ENCODE data around the gene SELENOO. TPM values are rescaled to one million over a fixed set of nuclear protein-coding genes. Genes with fewer than 3 reads are reported as not detected.

Gene SELENOO
- total and polyA plus RNA-seq, 9 donors = 10.8 to 21.1 (median 14.3) TPM

DNA sequence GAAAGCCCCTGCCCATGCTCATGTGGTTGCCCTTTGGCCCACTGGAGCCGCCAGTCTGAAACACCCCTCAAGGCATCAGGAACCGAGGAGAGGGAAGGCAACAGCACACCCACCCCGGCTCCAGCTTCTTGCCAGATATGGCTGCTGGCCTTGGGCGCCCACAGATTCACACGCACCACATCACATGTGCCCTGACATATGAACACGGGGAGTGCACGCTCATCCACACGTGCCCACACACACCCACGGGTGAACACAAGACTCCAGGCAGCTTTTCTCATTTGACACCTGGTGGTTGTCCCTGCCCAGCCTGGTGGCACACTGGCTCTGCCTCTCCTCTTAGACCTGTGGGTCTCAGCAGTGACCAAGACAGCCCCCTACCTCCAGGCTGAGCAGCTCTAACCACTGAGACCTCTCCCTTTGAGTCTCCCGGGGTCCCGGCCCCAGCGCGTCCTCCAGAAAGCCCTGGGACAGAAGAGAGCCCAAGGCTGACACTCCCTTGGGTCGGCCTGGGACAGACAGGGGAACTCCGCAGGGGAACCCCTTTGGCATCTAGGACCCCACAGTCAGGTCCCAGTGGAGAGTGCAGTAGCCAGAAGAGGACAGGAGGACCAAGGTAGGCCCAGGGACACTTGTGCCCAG lies 63.4 kb downstream of the SELENOO start:
- no peaks in the 10 kb centered on the region for H3K36me3 ChIP-seq (ENCODE audit: control insufficient read depth, insufficient read depth, low read length)
- H3K4me3 ChIP-seq (ENCODE audit: low read length) = no peak overlapping the region
- no peak overlapping the region for H3K27ac ChIP-seq (ENCODE audit: low read length)
- 76% methylated on average over 13 of the region's 15 CpGs for WGBS (ENCODE audit: insufficient coverage)
- H3K27me3 ChIP-seq (ENCODE audit: control insufficient read depth, insufficient read depth, low read length) = peaks cover 38% of the 10 kb centered on the region
- no peak for DNase-seq
- H3K9me3 ChIP-seq (replicated peaks; ENCODE audit: control insufficient read depth, low read depth, low read length) = no peaks in the 10 kb centered on the region
- H3K4me1 ChIP-seq (ENCODE audit: control insufficient read depth, insufficient read depth, low read length) = peaks cover 48% of the 10 kb centered on the region

DNA sequence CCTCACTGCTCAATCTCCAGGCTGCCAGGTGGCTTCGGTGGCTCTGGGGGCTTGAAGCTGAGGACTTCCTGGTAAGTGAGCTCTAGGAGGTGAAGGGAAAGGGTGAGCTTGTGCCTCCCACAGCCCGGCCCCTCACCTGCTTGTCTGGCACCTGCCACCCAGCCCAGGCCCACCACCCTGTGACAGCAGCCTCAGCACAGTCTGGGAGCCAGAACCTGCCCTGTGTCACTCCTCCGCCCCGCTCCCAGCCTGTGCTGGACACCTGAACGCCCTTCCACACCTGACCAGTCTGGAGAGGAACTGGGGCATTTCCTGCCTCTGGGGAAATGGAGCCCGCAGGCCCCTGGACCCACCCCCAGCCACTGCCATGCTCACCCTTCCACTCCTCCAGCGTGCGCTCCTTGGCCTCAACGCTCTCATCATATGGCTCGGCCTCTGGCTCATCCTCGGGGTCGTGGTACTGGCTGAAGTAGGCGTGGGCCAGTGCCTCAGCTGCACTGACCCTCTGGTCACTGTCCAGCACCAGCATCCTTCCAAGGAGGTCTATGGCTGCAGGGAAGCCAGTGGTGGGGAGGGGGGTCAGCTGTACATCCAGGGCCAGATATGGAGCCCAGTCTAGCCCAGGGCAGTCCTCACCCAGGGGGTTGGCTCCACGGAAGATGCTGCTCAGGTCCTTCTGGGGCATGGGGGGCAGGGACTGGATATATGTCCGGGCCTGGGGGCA lies 64.3 kb downstream of the SELENOO start:
- Histone ChIP-seq H3K9me3 (replicated peaks; ENCODE audit: control insufficient read depth, low read depth, low read length) (no peaks in the 10 kb centered on the region), H3K27ac (ENCODE audit: low read length) (no peak overlapping the region), H3K27me3 (ENCODE audit: control insufficient read depth, insufficient read depth, low read length) (peaks cover 43% of the 10 kb centered on the region), H3K4me1 (ENCODE audit: control insufficient read depth, insufficient read depth, low read length) (peaks cover 51% of the 10 kb centered on the region), H3K36me3 (ENCODE audit: control insufficient read depth, insufficient read depth, low read length) (no peaks in the 10 kb centered on the region), H3K4me3 (ENCODE audit: low read length) (no peak overlapping the region)
- WGBS (ENCODE audit: insufficient coverage) = 81% methylated on average over 13 of the region's 15 CpGs
- no peak for DNase-seq

DNA sequence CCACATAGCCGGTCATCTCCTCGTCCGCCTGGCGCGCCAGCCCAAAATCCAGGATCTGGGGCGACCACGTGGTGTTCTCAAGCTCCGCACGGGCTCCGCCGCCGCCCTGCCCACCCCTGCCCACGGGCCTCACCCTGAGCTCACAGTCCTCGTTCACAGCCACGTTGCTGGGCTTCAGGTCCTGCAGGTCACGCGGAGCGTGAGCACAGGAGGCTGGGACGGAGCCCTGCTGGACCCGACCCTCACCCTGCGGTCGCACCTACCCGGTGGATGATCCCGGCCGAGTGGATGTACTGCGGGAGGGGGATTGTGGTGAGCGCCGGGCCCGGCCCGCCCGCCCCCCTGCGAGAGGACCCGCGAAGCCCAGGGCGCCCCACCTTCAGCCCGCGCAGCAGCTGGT lies 66.2 kb downstream of the SELENOO start:
- Histone ChIP-seq H3K27ac (ENCODE audit: low read length) (no peak overlapping the region), H3K27me3 (ENCODE audit: control insufficient read depth, insufficient read depth, low read length) (peaks cover 59% of the 10 kb centered on the region), H3K4me3 (ENCODE audit: low read length) (no peak overlapping the region), H3K9me3 (replicated peaks; ENCODE audit: control insufficient read depth, low read depth, low read length) (no peaks in the 10 kb centered on the region), H3K4me1 (ENCODE audit: control insufficient read depth, insufficient read depth, low read length) (peaks cover 55% of the 10 kb centered on the region), H3K36me3 (ENCODE audit: control insufficient read depth, insufficient read depth, low read length) (no peaks in the 10 kb centered on the region)
- DNase-seq = no peak
- 63% methylated on average over 28 of the region's 37 CpGs for WGBS (ENCODE audit: insufficient coverage)

Other genes starting within 250 kb of the SELENOO start
- 14.7 TPM for gene PIM3, start 240.2 kb upstream of the SELENOO start, total RNA-seq
- 10 to 100 TPM; 13.6 to 21.6 (median 16.3) TPM for gene PIM3, start 240.2 kb upstream of the SELENOO start, polyA plus RNA-seq (ENCODE audit: insufficient read depth in 1 of 8, insufficient read length in 8 of 8, low replicate concordance in 1 of 8)
- gene IL17REL, start 188.2 kb upstream of the SELENOO start, total RNA-seq = not detected
- gene IL17REL, start 188.2 kb upstream of the SELENOO start, polyA plus RNA-seq (ENCODE audit: insufficient read depth in 1 of 8, insufficient read length in 8 of 8, low replicate concordance in 1 of 8) = under 1 TPM in 1 of 8 donors, not detected in 7; 0.05 TPM
- gene TTLL8, start 142.7 kb upstream of the SELENOO start, total RNA-seq = not detected
- not detected for gene TTLL8, start 142.7 kb upstream of the SELENOO start, polyA plus RNA-seq (ENCODE audit: insufficient read depth in 1 of 8, insufficient read length in 8 of 8, low replicate concordance in 1 of 8)
- gene MLC1, start 115.6 kb upstream of the SELENOO start, total RNA-seq = 0.31 TPM
- gene MLC1, start 115.6 kb upstream of the SELENOO start, polyA plus RNA-seq (ENCODE audit: insufficient read depth in 1 of 8, insufficient read length in 8 of 8, low replicate concordance in 1 of 8) = 1 to 10 TPM in 1 of 8 donors, under 1 TPM in 7; 0.45 to 1.2 (median 0.85) TPM
- gene MOV10L1, start 111.0 kb upstream of the SELENOO start, total RNA-seq = 0.40 TPM
- under 1 TPM; 0.08 to 0.50 (median 0.20) TPM for gene MOV10L1, start 111.0 kb upstream of the SELENOO start, polyA plus RNA-seq (ENCODE audit: insufficient read depth in 1 of 8, insufficient read length in 8 of 8, low replicate concordance in 1 of 8)
- gene PANX2, start 30.3 kb upstream of the SELENOO start, total RNA-seq = 0.13 TPM
- gene PANX2, start 30.3 kb upstream of the SELENOO start, polyA plus RNA-seq (ENCODE audit: insufficient read depth in 1 of 8, insufficient read length in 8 of 8, low replicate concordance in 1 of 8) = under 1 TPM; 0.04 to 0.19 (median 0.15) TPM
- gene TRABD, start 15.1 kb upstream of the SELENOO start, total RNA-seq = 10.5 TPM
- 10 to 100 TPM; 16.7 to 28.5 (median 19.8) TPM for gene TRABD, start 15.1 kb upstream of the SELENOO start, polyA plus RNA-seq (ENCODE audit: insufficient read depth in 1 of 8, insufficient read length in 8 of 8, low replicate concordance in 1 of 8)
- 26.2 TPM for gene TUBGCP6, start 44.0 kb downstream of the SELENOO start, total RNA-seq
- gene TUBGCP6, start 44.0 kb downstream of the SELENOO start, polyA plus RNA-seq (ENCODE audit: insufficient read depth in 1 of 8, insufficient read length in 8 of 8, low replicate concordance in 1 of 8) = 10 to 100 TPM; 21.4 to 35.3 (median 26.4) TPM
- 11.5 TPM for gene HDAC10, start 50.3 kb downstream of the SELENOO start, total RNA-seq
- gene HDAC10, start 50.3 kb downstream of the SELENOO start, polyA plus RNA-seq (ENCODE audit: insufficient read depth in 1 of 8, insufficient read length in 8 of 8, low replicate concordance in 1 of 8) = 10 to 100 TPM; 10.8 to 23.7 (median 16.9) TPM
- gene MAPK12, start 60.7 kb downstream of the SELENOO start, total RNA-seq = 25.6 TPM
- 10 to 100 TPM in 7 of 8 donors, 1 to 10 TPM in 1; 9.4 to 37.8 (median 19.1) TPM for gene MAPK12, start 60.7 kb downstream of the SELENOO start, polyA plus RNA-seq (ENCODE audit: insufficient read depth in 1 of 8, insufficient read length in 8 of 8, low replicate concordance in 1 of 8)
- gene MAPK11, start 69.4 kb downstream of the SELENOO start, total RNA-seq = 4.5 TPM
- gene MAPK11, start 69.4 kb downstream of the SELENOO start, polyA plus RNA-seq (ENCODE audit: insufficient read depth in 1 of 8, insufficient read length in 8 of 8, low replicate concordance in 1 of 8) = 1 to 10 TPM; 6.1 to 8.7 (median 6.8) TPM
- 36.9 TPM for gene PLXNB2, start 106.6 kb downstream of the SELENOO start, total RNA-seq
- gene PLXNB2, start 106.6 kb downstream of the SELENOO start, polyA plus RNA-seq (ENCODE audit: insufficient read depth in 1 of 8, insufficient read length in 8 of 8, low replicate concordance in 1 of 8) = 100 to 1,000 TPM in 2 of 8 donors, 10 to 100 TPM in 6; 72.1 to 110 (median 94.2) TPM
- 2.0 TPM for gene DENND6B, start 126.0 kb downstream of the SELENOO start, total RNA-seq
- gene DENND6B, start 126.0 kb downstream of the SELENOO start, polyA plus RNA-seq (ENCODE audit: insufficient read depth in 1 of 8, insufficient read length in 8 of 8, low replicate concordance in 1 of 8) = 1 to 10 TPM; 3.9 to 7.1 (median 4.8) TPM
- 36.4 TPM for gene PPP6R2, start 142.3 kb downstream of the SELENOO start, total RNA-seq
- gene PPP6R2, start 142.3 kb downstream of the SELENOO start, polyA plus RNA-seq (ENCODE audit: insufficient read depth in 1 of 8, insufficient read length in 8 of 8, low replicate concordance in 1 of 8) = 10 to 100 TPM; 29.8 to 41.5 (median 36.2) TPM

Measured in muscle of leg (tissue), 11 donors.